ENCODE measurements around the gene RITA1. TPM values are rescaled to one million over a fixed set of nuclear protein-coding genes. Genes with fewer than 3 reads are reported as not detected.
A peak's percentile ranks its signal among the peaks of the same experiment; 100 is the strongest.

The RITA1 gene
- total RNA-seq, 2 donors from 2014 or later: 18.8 to 20.3 TPM

DNA sequence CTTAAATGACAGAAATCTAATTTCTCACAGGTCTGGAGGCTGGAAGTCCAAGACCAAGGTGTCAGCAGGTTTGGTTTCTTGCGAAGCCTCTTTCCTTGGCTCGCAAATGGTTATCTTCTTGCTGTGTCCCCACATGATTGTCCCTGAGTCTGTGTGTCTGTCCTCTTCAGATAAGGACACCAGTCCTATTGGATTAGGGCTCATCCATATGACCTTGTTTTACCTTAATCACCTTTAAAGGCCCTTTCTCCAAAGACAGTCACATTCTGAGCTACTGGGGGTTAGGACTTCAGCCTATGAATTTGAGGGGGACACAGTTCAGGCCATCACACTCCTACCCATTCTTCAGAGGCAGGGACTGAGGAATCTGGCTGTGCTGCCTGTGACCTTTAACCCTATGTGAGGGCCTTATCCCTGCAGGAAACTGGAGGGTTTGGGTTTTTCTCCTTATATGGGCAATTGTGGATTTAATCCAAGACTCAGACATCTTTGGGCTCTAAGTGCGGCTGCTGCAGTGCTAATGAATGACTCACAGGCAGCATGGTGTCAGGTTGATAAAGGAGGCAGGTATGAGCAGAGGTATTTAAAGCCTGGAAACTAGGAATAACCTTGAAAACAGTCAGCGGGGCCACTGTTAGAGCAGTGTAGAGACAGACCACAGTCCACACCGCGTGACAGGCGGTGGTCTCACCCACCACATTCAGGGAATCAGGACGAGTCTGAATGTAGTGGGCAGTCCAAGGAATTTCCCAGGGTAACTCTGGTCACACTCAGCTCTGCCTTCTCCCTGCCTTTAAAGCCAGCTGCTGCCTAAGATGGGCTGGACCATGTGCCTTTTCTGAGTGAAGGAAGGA, 45.9 kb downstream of the RITA1 start:
- peaks cover 38% of the 10 kb centered on the region for H3K36me3 Mint-ChIP-seq (ENCODE audit: low read depth)
- H3K9ac ChIP-seq (ENCODE audit: extremely low read depth, low read length, poor library complexity, severe bottlenecking): peak overlapping the region; percentile 9
- TF ChIP-seq, protein P1, sequence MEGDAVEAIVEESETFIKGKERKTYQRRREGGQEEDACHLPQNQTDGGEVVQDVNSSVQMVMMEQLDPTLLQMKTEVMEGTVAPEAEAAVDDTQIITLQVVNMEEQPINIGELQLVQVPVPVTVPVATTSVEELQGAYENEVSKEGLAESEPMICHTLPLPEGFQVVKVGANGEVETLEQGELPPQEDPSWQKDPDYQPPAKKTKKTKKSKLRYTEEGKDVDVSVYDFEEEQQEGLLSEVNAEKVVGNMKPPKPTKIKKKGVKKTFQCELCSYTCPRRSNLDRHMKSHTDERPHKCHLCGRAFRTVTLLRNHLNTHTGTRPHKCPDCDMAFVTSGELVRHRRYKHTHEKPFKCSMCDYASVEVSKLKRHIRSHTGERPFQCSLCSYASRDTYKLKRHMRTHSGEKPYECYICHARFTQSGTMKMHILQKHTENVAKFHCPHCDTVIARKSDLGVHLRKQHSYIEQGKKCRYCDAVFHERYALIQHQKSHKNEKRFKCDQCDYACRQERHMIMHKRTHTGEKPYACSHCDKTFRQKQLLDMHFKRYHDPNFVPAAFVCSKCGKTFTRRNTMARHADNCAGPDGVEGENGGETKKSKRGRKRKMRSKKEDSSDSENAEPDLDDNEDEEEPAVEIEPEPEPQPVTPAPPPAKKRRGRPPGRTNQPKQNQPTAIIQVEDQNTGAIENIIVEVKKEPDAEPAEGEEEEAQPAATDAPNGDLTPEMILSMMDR (conservative IDR thresholded peaks at IDR 0.05): no peak
- H3K4me3 Mint-ChIP-seq: no peak overlapping the region
- peak overlapping the region; percentile 87 for H3K27ac Mint-ChIP-seq
- H3K27ac ChIP-seq (ENCODE audit: low read depth, low read length): no peak overlapping the region
- peaks cover 17% of the 10 kb centered on the region for H3K36me3 ChIP-seq (ENCODE audit: control insufficient read depth, insufficient read depth, low read length)
- peak; percentile 87 for DNase-seq
- H3K9me3 Mint-ChIP-seq: peaks cover 7% of the 10 kb centered on the region
- H3K27me3 Mint-ChIP-seq (ENCODE audit: insufficient read depth): no peaks in the 10 kb centered on the region
- peak overlapping the region; percentile 61 for H3K4me3 ChIP-seq (ENCODE audit: low read length)
- peaks cover 24% of the 10 kb centered on the region for H3K4me1 ChIP-seq (ENCODE audit: control insufficient read depth, insufficient read depth, low read length)
- 75 to 87% methylated on average over 7 to 8 of the region's 8 CpGs for WGBS, 2 experiments (ENCODE audit: insufficient coverage in 1 of 2, insufficient read length in 1 of 2)
- peaks cover 31% of the 10 kb centered on the region for H3K4me1 Mint-ChIP-seq
- peaks cover 11% of the 10 kb centered on the region for H3K9me3 ChIP-seq (ENCODE audit: control insufficient read depth, low read length)
- no peaks in the 10 kb centered on the region for H3K27me3 ChIP-seq (ENCODE audit: control insufficient read depth, insufficient read depth, low read length, poor library complexity, severe bottlenecking)

DNA sequence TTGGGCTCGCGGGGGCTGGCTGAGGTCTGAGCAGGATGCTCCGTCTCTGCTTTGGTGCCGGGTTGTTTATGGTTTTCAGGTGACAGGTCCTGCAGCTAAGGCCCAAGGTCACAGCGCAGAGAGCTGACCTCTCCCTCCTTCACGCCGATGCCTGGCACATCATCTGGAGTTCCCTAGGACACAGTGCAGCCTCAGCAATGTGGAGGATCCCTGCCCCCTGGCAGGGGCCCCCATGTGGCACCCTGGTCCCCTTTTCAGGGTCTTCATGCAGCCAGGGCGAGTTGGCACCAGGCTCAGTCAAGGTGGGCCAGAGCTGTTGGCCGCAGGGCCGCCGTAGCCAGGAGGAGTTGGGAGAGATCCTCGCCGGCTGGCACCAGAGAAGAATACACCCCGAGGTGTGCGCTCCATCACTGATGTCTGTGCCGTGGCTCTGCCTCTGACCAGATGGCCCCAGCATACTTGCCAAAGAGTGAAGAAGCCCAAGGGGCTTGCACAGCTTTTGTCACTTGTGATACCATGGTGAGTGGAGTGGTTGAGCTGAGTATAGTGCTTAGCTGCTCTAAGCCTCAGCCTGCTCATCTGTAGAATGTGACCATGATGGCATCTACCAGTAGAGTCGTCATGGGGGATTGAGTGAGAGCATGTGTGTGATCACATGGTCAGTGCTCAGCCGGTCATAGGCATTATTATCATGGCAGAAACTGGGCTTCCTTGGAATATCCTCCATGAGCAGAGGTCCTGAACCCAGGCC, 46.7 kb downstream of the RITA1 start:
- H3K9me3 ChIP-seq (ENCODE audit: control insufficient read depth, low read length): peaks cover 11% of the 10 kb centered on the region
- WGBS, 2 experiments (ENCODE audit: insufficient coverage in 1 of 2, insufficient read length in 1 of 2): 85 to 94% methylated on average over 7 to 18 of the region's 18 CpGs
- H3K27ac ChIP-seq (ENCODE audit: low read depth, low read length): no peak overlapping the region
- no peak overlapping the region for H3K4me3 ChIP-seq (ENCODE audit: low read length)
- TF ChIP-seq, protein P1 (conservative IDR thresholded peaks at IDR 0.05): no peak
- DNase-seq: no peak
- H3K4me1 Mint-ChIP-seq: peaks cover 31% of the 10 kb centered on the region
- H3K27me3 Mint-ChIP-seq (ENCODE audit: insufficient read depth): peaks cover 2% of the 10 kb centered on the region
- no peak overlapping the region for H3K4me3 Mint-ChIP-seq
- peaks cover 7% of the 10 kb centered on the region for H3K9me3 Mint-ChIP-seq
- peaks cover 17% of the 10 kb centered on the region for H3K36me3 ChIP-seq (ENCODE audit: control insufficient read depth, insufficient read depth, low read length)
- peak overlapping the region; percentile 87 for H3K27ac Mint-ChIP-seq
- peak overlapping the region; percentile 9 for H3K9ac ChIP-seq (ENCODE audit: extremely low read depth, low read length, poor library complexity, severe bottlenecking)
- H3K4me1 ChIP-seq (ENCODE audit: control insufficient read depth, insufficient read depth, low read length): peaks cover 24% of the 10 kb centered on the region
- H3K36me3 Mint-ChIP-seq (ENCODE audit: low read depth): peaks cover 38% of the 10 kb centered on the region
- no peaks in the 10 kb centered on the region for H3K27me3 ChIP-seq (ENCODE audit: control insufficient read depth, insufficient read depth, low read length, poor library complexity, severe bottlenecking)

DNA sequence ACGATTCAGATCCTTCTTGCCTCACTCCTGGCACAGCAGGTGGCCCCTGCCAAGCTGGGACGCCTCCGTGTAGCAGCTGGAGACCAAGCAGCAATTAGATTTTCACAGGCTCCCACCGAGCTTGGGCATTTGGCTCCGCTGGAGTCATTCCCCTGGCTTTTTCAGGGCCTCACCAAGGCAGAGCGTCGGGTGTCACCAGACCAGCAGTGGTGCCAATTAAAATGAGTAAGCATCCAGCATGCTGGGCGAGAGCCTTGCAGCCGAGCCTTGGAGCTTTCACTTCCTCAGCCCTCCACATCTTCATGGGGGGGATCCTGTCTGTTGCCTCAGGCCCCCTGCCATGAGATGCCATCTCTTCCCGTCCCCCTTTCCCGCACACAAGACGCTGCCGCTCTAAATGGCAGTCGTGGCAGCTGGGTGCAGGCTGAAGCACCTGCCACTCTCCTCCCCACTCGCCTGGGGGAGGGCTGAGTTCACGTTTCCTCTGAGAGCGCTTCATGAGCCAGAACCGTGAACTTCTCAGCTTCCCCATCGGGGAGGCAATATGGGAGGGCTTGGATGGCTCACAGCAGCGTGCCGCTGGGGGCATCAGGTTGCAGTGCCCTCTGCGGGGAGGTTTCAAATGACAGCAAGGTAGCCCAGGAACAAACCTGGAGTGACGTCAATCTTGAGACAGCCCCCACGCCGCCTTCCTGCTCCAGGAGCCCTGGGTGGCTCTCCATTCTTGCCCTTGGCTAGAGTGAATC, 47.5 kb downstream of the RITA1 start:
- WGBS, 2 experiments (ENCODE audit: insufficient coverage in 1 of 2, insufficient read length in 1 of 2): 69 to 84% methylated on average over 17 to 25 of the region's 25 CpGs
- Histone ChIP-seq H3K4me3 (ENCODE audit: low read length) (no peak overlapping the region), H3K4me1 (ENCODE audit: control insufficient read depth, insufficient read depth, low read length) (peaks cover 24% of the 10 kb centered on the region), H3K9ac (ENCODE audit: extremely low read depth, low read length, poor library complexity, severe bottlenecking) (no peak overlapping the region), H3K36me3 (ENCODE audit: control insufficient read depth, insufficient read depth, low read length) (peaks cover 17% of the 10 kb centered on the region), H3K9me3 (ENCODE audit: control insufficient read depth, low read length) (peaks cover 11% of the 10 kb centered on the region), H3K27me3 (ENCODE audit: control insufficient read depth, insufficient read depth, low read length, poor library complexity, severe bottlenecking) (no peaks in the 10 kb centered on the region), H3K27ac (ENCODE audit: low read depth, low read length) (no peak overlapping the region)
- H3K9me3 Mint-ChIP-seq: peaks cover 7% of the 10 kb centered on the region
- H3K4me3 Mint-ChIP-seq: peak overlapping the region; percentile 24
- H3K36me3 Mint-ChIP-seq (ENCODE audit: low read depth): peaks cover 33% of the 10 kb centered on the region
- H3K27me3 Mint-ChIP-seq (ENCODE audit: insufficient read depth): peaks cover 2% of the 10 kb centered on the region
- H3K27ac Mint-ChIP-seq: peak overlapping the region; percentile 74
- TF ChIP-seq, protein P1 (conservative IDR thresholded peaks at IDR 0.05): peak; percentile 60
- DNase-seq: peak; percentile 96
- H3K4me1 Mint-ChIP-seq: peaks cover 31% of the 10 kb centered on the region
